NCI-H748 treated with DMSO at 0.1 percent for 48 hours (cell line): ENCODE results near the gene KRT32.
"Not testable (repeated sequence)": the region's sequence is repeated elsewhere in the genome, so short reads cannot be mapped to it uniquely, and the experiment has no call there.

Source experiments
- DNase-seq: peaks from one replicate; lab custom pipeline; 2025; lab: John Stamatoyannopoulos, UW

Gene KRT32

GRCh38 chr17:41464173-41464572 is 3.0 kb downstream of the KRT32 start:
- no peak for DNase-seq

DNA sequence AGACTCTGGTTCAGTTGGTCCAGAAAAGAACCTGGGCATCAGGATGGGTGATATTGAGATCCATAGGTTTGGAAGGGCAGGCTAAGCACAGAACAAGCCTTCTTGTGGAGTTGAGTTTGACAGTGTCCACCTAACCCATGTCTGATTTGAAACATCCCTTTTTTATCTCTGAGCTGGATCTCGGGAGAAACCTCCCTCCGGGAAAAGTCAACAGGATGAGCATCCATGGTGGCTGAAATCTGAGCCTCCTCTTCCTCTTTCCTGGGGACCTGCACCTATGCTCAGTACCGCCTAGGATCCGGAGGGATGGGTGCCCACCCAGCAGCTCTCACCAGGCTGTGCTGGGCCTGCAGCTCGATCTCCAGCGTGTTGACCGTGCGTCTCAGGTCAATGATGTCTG is 3.4 kb downstream of the KRT32 start:
- no peak for DNase-seq

DNA sequence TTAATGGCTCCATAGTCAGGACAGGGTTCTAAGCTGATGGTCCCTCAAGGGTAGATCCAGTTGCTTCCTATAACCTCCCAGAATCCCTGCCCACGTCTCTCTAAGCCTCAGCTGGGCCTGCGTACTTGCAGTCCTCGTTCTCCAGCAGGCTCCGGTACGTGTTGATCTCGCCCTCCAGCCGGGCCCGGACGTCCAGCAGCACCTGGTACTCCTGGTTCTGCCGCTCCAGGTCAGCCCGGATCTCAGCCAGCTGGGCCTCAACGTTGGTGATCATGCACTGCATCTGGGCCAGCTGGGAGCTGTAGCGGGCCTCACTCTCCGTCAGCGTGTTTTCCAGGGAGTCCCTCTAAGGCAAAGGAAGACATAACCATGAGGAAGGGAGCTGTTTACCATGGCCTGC is 4.5 kb downstream of the KRT32 start:
- no peak for DNase-seq

GRCh38 chr17:41457676-41458075 is 9.5 kb downstream of the KRT32 start:
- no peak for DNase-seq

GRCh38 chr17:41456204-41456603 is 11.0 kb downstream of the KRT32 start:
- no peak for DNase-seq

- no peak for DNase-seq
These were observed 11.9 kb downstream of the KRT32 start for GRCh38 chr17:41455236-41455635.

GRCh38 chr17:41453066-41453465 is 14.1 kb downstream of the KRT32 start:
- no peak for DNase-seq

DNA sequence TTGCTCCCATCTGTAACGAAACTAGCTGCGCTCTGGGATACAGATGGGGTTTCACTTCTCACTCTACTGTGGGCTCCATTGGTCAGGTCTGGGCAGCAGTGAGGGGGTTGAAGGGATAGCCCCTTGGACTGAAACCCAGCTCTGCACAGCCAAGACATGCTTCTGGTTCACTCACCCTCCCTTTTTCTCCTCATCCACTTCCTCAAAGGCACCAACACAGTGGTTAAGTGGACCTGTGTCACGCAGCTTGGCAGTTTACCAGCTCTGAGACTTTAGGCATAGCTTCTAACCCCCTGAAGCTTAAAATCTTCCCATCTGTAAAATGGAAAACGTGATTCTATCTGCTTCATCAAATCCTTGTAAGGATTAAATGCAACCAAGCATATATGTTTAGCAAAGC is 14.9 kb downstream of the KRT32 start:
- no peak for DNase-seq

DNA sequence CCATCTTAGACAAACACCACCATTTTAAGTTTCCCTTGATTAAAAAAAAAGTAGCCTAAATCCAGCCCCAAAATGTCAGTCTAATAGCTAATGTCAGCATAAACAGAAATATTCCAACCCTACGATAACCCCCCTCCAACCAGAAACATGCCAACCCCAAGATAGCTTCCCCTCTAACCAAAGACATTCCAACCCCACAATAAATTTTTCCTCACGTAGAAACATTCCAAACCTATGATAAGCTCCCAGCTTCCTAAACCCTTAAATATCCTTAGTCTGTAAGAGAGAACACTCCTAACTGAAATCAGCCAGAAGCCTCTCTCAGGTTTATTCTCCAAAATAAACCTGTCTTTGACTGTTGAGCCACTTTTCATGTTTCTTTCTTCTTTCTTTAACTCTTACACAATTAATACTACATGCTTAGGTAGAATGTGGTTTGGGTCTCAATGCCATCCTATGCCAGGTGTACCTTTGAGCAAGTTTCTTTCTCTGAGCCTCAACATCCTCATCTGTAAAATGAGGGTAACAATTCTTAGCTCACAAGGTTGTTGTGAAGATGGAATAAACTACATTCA is 15.9 kb downstream of the KRT32 start:
- no peak for DNase-seq

DNA sequence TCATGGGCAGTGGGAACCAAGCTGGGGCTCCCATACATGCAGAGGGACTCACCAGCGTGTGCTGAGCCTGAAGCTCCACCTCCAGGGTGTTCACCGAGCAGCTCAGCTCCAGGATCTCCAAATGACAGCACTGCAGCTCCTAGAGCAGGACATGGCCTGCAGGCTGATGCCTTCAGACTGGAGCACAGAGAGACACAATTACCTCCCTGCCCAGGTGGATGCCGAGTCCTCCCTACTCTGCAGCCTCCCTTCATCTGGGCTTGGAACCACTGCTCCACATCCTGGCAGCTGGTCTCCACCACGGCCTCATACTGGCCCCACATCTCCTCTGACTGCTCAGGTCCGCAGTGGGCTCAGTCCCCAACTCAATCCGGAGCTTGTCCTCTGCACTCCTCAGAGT is 18.2 kb downstream of the KRT32 start:
- no peak for DNase-seq

DNA sequence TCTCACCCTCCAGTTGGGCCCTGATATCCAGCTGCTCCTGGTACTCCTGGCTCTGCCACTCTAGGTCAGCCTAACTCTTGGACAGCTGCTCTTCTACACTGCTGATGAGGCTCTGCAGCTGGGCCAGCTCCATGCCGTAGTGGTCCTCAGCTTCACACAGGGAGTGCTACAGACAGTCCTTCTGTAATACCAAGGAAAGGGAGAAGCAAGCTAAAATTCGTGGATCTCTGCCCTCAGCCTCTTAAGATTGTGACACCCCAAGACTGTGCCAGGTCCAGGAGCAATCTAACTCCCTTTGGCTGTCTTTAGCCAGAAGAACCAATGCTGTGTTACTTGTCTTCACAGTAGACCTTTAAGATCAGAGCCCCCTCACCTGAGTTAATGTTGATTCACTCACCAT is 18.7 kb downstream of the KRT32 start:
- DNase-seq = no peak

- no peak for DNase-seq
These were observed 20.4 kb downstream of the KRT32 start for GRCh38 chr17:41446806-41447205.

- no peak for DNase-seq
These were observed 22.5 kb downstream of the KRT32 start for GRCh38 chr17:41444640-41445039.

GRCh38 chr17:41444186-41444585 is 23.0 kb downstream of the KRT32 start:
- no peak for DNase-seq

- DNase-seq = no peak
These were observed 24.4 kb downstream of the KRT32 start for GRCh38 chr17:41442739-41443138.

DNA sequence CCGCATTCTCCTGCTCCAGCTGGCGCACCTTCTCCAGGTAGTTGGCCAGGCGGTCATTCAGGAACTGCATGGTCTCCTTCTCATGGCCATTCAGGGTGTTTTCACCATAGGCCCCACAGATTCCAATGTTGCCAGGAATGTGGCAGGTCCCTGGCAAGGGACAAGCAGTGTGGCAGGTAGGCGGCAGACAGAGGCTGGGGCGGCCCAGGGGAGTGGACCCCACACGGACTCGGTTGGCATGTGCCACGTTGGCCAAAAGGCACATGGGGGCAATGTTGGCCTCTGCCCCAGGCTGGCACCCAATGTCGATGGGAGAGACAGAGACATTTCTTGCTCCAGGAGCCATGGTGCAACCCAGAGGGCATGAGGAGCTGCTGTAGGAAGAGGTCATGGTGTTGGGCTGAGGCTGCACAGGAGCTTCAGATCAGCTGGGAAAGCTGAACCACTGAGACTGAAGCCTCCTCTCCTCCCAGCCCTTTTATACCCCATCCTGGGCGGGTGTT is 26.6 kb downstream of the KRT32 start, which contains the start of gene KRT38:
TSS of gene KRT38 (minus strand) at position 453 of the 503 bp plus-strand sequence. CDS start at position 391, 62 bp downstream.
- no peak for DNase-seq

DNA sequence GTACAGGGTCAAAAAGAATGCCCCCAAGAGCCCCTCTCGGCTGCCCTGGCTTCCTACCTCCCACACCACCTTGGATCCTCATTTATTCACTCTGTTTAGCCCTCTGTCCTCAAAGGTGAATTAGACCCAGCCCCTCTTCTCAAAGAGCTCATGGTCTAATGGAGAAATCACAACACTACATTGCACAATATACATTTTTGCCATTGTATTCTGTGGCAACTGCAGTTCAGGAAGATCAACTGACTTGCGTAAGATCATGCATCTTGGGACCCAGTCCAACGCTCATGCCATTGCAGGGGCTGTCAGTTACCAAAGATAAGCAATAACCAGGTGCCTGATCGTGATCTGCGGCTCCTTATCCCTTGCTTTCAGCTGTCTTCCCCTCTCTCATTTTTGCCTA is 27.8 kb downstream of the KRT32 start:
- no peak for DNase-seq

- DNase-seq = no peak
These were observed 29.4 kb downstream of the KRT32 start for GRCh38 chr17:41437769-41438168.

DNA sequence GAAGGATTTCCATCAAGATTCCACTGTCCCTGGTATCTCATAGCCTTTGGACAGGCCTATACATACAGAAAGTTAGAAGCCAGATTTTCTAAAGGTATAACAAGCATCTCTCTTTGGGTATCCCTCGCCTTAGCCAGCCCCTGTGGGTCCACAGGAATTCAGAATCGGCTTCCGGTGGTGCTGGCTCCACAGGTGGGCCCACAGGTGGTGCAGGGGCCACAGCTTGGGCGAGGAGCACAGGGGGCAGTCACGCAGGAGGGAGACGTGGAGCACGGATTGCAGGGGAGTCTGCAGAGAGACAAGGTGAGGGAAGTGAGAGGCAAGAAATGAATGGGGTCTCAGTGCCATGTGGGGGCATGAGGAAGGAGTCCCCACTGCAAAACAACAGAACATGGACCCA is 29.9 kb downstream of the KRT32 start:
- no peak for DNase-seq

GRCh38 chr17:41434415-41434814 is 32.8 kb downstream of the KRT32 start:
- no peak for DNase-seq

DNA sequence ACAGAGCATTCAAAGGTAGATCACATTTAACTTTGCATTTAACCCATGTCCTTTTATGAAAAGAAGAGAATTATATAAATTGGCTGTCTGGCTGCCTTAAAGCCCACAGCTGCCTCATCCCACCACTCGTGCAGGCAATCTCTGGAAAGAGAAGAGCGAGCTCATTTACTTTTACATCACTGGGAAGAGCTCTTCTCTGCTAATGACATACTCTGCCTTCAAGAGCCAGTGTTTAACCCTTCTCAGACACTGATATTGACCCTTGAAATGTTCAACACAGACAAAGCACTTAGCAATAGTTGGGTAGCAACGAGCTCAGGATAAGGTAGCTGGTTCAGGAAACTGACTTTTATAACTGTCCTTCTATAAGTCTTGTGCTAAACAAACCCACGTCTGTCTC is 33.2 kb downstream of the KRT32 start:
- DNase-seq = no peak

DNA sequence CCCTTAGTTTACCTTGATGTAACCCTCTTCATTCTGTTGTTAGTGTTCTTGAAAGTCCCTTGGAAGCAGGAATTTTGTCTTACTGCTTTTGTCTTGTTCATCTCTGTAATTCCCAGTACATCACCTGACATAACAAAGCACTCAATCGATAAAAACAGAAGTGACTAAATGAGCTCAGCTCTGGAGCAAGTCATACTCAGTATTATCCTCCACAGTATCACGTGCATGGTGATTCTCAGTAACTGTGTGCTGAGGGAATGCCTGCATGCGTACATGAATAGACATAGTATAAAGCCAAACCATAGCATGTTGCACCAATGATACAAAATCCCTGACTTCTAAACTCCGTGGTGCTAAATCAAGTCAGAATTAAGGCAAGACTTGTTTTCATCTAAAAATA is 33.6 kb downstream of the KRT32 start:
- no peak for DNase-seq

GRCh38 chr17:41430376-41430775 is 36.8 kb downstream of the KRT32 start:
- not testable (repeated sequence) for DNase-seq

GRCh38 chr17:41429667-41430066 is 37.5 kb downstream of the KRT32 start:
- DNase-seq = no peak
